ENCODE measurements around the gene GPATCH8. TPM values are rescaled to one million over a fixed set of nuclear protein-coding genes. Genes with fewer than 3 reads are reported as not detected.
"Not testable (repeated sequence)": the region's sequence is repeated elsewhere in the genome, so short reads cannot be mapped to it uniquely, and the experiment has no call there.

Gene GPATCH8
- total RNA-seq, 2 donors from 2014 or later: 25.7 to 33.9 TPM

- 26 to 50% methylated on average over 4 to 8 of the region's 8 CpGs for WGBS, 2 donors
- Histone ChIP-seq H3K4me3 (no peak overlapping the region), H3K9me3 (no peaks in the 10 kb centered on the region), H3K36me3 (replicated peaks in 1 of 2; ENCODE audit: insufficient read depth in 1 of 2, low read depth in 2 of 2) (no peaks in the 10 kb centered on the region), H3K27me3 (no peaks in the 10 kb centered on the region), H3K4me1 (no peaks in the 10 kb centered on the region), H3K27ac (no peak overlapping the region)
- DNase-seq: no peak
- no peak for TF ChIP-seq CTCF (IDR thresholded peaks at IDR 0.05)
- TF ChIP-seq POLR2A (IDR thresholded peaks at IDR 0.05): no peak
- ATAC-seq: no peak
- intact Hi-C loops (cut with DNase I): no loop called here
Measured at GRCh38 chr17:44541884-44542581, 38.8 kb upstream of the GPATCH8 start.

GRCh38 chr17:44540246-44541084 lies 37.3 kb upstream of the GPATCH8 start:
- Histone ChIP-seq H3K9me3 (no peaks in the 10 kb centered on the region), H3K4me3 (no peak overlapping the region), H3K27ac (no peak overlapping the region), H3K4me1 (no peaks in the 10 kb centered on the region), H3K27me3 (no peaks in the 10 kb centered on the region), H3K36me3 (replicated peaks in 1 of 2; ENCODE audit: insufficient read depth in 1 of 2, low read depth in 2 of 2) (no peaks in the 10 kb centered on the region)
- no peak for DNase-seq
- 68% methylated on average over 11 of the region's 11 CpGs for WGBS, 2 donors
- ATAC-seq: no peak
- intact Hi-C loops (cut with DNase I): no loop called here
- no peak for TF ChIP-seq CTCF (IDR thresholded peaks at IDR 0.05)
- no peak for TF ChIP-seq POLR2A (IDR thresholded peaks at IDR 0.05)

- Histone ChIP-seq H3K27ac (no peak overlapping the region), H3K9me3 (no peaks in the 10 kb centered on the region), H3K27me3 (no peaks in the 10 kb centered on the region), H3K4me1 (no peaks in the 10 kb centered on the region), H3K4me3 (no peak overlapping the region), H3K36me3 (replicated peaks in 1 of 2; ENCODE audit: insufficient read depth in 1 of 2, low read depth in 2 of 2) (no peaks in the 10 kb centered on the region)
- intact Hi-C loops (cut with DNase I): loop anchor here (10.0 kb wide), 1 partner anchor 95 kb away; no protein-coding TSS in a partner anchor
- ATAC-seq (no peak), DNase-seq (no peak)
- TF ChIP-seq CTCF (IDR thresholded peaks at IDR 0.05): no peak
- no peak for TF ChIP-seq POLR2A (IDR thresholded peaks at IDR 0.05)
- 26 to 38% methylated on average over 15 of the region's 15 CpGs for WGBS, 2 donors
Measured at GRCh38 chr17:44539673-44540072, 36.5 kb upstream of the GPATCH8 start.

GRCh38 chr17:44537922-44538321 lies 34.7 kb upstream of the GPATCH8 start:
- 89 to 90% methylated on average over 3 of the region's 3 CpGs for WGBS, 2 donors
- H3K9me3 ChIP-seq; H3K27me3 ChIP-seq; H3K4me3 ChIP-seq; DNase-seq; H3K36me3 ChIP-seq (replicated peaks in 1 of 2; ENCODE audit: insufficient read depth in 1 of 2, low read depth in 2 of 2); H3K4me1 ChIP-seq; H3K27ac ChIP-seq; ATAC-seq: not testable (repeated sequence)
- intact Hi-C loops (cut with DNase I): loop anchor here (10.0 kb wide), 1 partner anchor 97 kb away; no protein-coding TSS in a partner anchor

Data from body of pancreas (tissue), 4 donors.